BE2C (cell line): ENCODE results near the gene DNASE1L3.
A peak's percentile ranks its signal among the peaks of the same experiment; 100 is the strongest.

ENCODE experiments used
- DNase-seq: peaks from one replicate; pipeline ENCODE4 v3.0.0-alpha.2; 2020
- H3K27me3 ChIP-seq: fragments of 250-450 bp; sonication (Bioruptor Pico); 2 replicates; pipeline ENCODE4 v1.5.1; 2020; ENCODE audit warnings: mild to moderate bottlenecking
- H3K36me3 ChIP-seq: fragments of 250-450 bp; sonication (Bioruptor Pico); 2 replicates; pipeline ENCODE4 v1.5.1; 2020; ENCODE audit warnings: mild to moderate bottlenecking
- H3K4me1 ChIP-seq: fragments of 250-450 bp; sonication (Bioruptor Pico); 2 replicates; pipeline ENCODE4 v1.5.1; 2020
- H3K4me3 ChIP-seq: 2 replicates; pipeline ENCODE4 v1.5.1; 2011; ENCODE audit warnings: low read depth, low read length
- H3K9me3 ChIP-seq: fragments of 250-450 bp; sonication (Bioruptor Pico); 2 replicates; pipeline ENCODE4 v1.5.1; 2020
- CTCF ChIP-seq: IDR thresholded peaks from 2 replicates; pipeline ENCODE4 v1.5.1; 2012; ENCODE audit warnings: mild to moderate bottlenecking, low read depth, low read length

Gene DNASE1L3

GRCh38 chr3:58169371-58169770 lies 41.4 kb downstream of the DNASE1L3 start:
- Histone ChIP-seq H3K27me3 (no peaks in the 10 kb centered on the region), H3K4me3 (no peak overlapping the region), H3K4me1 (peaks cover 3% of the 10 kb centered on the region), H3K36me3 (no peaks in the 10 kb centered on the region), H3K9me3 (no peaks in the 10 kb centered on the region)
- no peak for DNase-seq
- TF ChIP-seq CTCF: no peak

- no peaks in the 10 kb centered on the region for H3K27me3 ChIP-seq
- TF ChIP-seq CTCF: no peak
- H3K9me3 ChIP-seq: no peaks in the 10 kb centered on the region
- H3K36me3 ChIP-seq: no peaks in the 10 kb centered on the region
- no peak overlapping the region for H3K4me3 ChIP-seq
- no peak for DNase-seq
- peaks cover under 1% of the 10 kb centered on the region for H3K4me1 ChIP-seq
Observed at GRCh38 chr3:58168498-58168897, 42.3 kb downstream of the DNASE1L3 start.

GRCh38 chr3:58167431-58168351 lies 43.1 kb downstream of the DNASE1L3 start:
- Histone ChIP-seq H3K4me3 (no peak overlapping the region), H3K4me1 (no peaks in the 10 kb centered on the region), H3K27me3 (no peaks in the 10 kb centered on the region), H3K9me3 (no peaks in the 10 kb centered on the region), H3K36me3 (no peaks in the 10 kb centered on the region)
- peak; percentile 71 for TF ChIP-seq CTCF
- DNase-seq: peak; percentile 54

GRCh38 chr3:58164906-58165821 lies 45.6 kb downstream of the DNASE1L3 start:
- Histone ChIP-seq H3K9me3 (no peaks in the 10 kb centered on the region), H3K27me3 (no peaks in the 10 kb centered on the region), H3K36me3 (no peaks in the 10 kb centered on the region), H3K4me1 (no peaks in the 10 kb centered on the region), H3K4me3 (no peak overlapping the region)
- TF ChIP-seq CTCF: no peak
- DNase-seq: no peak

- no peaks in the 10 kb centered on the region for H3K36me3 ChIP-seq
- H3K27me3 ChIP-seq: no peaks in the 10 kb centered on the region
- H3K4me1 ChIP-seq: no peaks in the 10 kb centered on the region
- no peaks in the 10 kb centered on the region for H3K9me3 ChIP-seq
- H3K4me3 ChIP-seq: no peak overlapping the region
- no peak for TF ChIP-seq CTCF
- DNase-seq: peak; percentile 15
Observed at GRCh38 chr3:58164199-58164879, 46.4 kb downstream of the DNASE1L3 start.
